ENCODE data around the gene SBNO1.
"Not testable (repeated sequence)": the region's sequence is repeated elsewhere in the genome, so short reads cannot be mapped to it uniquely, and the experiment has no call there.

The SBNO1 gene

DNA sequence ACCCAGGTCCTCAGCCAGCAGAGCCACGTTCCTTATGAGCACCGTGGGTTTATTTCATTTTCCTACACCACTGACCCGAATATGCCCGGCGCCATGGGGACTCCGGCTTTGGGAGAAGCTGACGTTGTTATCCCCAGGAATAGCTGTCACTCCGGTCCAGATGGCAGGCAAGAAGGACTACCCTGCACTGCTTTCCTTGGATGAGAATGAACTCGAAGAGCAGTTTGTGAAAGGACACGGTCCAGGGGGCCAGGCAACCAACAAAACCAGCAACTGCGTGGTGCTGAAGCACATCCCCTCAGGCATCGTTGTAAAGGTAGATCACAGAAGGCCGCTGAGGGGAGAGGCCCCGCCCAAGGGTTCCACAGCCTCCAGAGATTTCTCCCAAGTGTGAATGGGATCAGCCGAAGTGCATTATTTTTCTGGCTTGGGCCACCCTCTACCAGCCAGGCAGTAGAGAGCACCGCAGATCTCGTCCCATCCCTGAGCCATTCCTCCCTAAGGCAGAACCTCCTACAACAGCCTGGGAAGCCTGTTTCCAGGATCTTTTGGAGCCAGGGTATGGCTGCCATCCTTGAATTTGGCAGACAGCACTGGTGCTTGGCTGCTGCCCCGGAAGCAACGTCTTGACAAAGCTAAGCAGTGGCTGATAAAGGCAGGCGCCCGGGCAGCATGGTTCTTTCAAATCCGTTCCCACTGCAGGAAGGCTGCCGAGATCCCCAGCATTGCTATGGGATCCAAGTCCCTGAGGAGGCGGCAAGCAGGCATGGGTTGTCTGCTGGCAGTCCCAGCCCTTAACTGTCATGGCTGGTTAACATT lies 110.8 kb downstream of the SBNO1 start:
- H3K9ac ChIP-seq (ENCODE audit: low read depth, low read length, poor library complexity, severe bottlenecking): no peak overlapping the region
- no peak for TF ChIP-seq EZH2phosphoT487 (IDR thresholded peaks at IDR 0.05; ENCODE audit: borderline replicate concordance)
- TF ChIP-seq, protein P1, sequence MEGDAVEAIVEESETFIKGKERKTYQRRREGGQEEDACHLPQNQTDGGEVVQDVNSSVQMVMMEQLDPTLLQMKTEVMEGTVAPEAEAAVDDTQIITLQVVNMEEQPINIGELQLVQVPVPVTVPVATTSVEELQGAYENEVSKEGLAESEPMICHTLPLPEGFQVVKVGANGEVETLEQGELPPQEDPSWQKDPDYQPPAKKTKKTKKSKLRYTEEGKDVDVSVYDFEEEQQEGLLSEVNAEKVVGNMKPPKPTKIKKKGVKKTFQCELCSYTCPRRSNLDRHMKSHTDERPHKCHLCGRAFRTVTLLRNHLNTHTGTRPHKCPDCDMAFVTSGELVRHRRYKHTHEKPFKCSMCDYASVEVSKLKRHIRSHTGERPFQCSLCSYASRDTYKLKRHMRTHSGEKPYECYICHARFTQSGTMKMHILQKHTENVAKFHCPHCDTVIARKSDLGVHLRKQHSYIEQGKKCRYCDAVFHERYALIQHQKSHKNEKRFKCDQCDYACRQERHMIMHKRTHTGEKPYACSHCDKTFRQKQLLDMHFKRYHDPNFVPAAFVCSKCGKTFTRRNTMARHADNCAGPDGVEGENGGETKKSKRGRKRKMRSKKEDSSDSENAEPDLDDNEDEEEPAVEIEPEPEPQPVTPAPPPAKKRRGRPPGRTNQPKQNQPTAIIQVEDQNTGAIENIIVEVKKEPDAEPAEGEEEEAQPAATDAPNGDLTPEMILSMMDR (conservative IDR thresholded peaks at IDR 0.05; ENCODE audit: low read length): no peak
- H3F3A ChIP-seq (ENCODE audit: low read depth): no peaks in the 10 kb centered on the region
- H3K79me2 ChIP-seq (ENCODE audit: insufficient read depth, low read length): peaks cover 29% of the 10 kb centered on the region; the same call in 1 of the 2 replicates
- H4K20me1 ChIP-seq (ENCODE audit: insufficient read depth, low read length, poor library complexity, severe bottlenecking): peaks cover 3% of the 10 kb centered on the region
- no peaks in the 10 kb centered on the region for H3K4me1 ChIP-seq (ENCODE audit: insufficient read depth, low read length, poor library complexity, severe bottlenecking)
- H3K4me2 ChIP-seq (ENCODE audit: low read depth, low read length, poor library complexity, severe bottlenecking): no peak overlapping the region
- H3K9me2 ChIP-seq (replicated peaks; ENCODE audit: low read depth, low read length): no peaks in the 10 kb centered on the region
- peaks cover 48% of the 10 kb centered on the region; the same call in 1 of the 2 replicates for H3K36me3 ChIP-seq (ENCODE audit: insufficient read depth, low read length)
- no peak overlapping the region for H3K4me3 ChIP-seq (ENCODE audit: low read length, poor library complexity, severe bottlenecking)
- H3K27me3 ChIP-seq (ENCODE audit: insufficient read depth, low read length, poor library complexity, severe bottlenecking): no peaks in the 10 kb centered on the region
- H3K9me3 ChIP-seq (ENCODE audit: insufficient read depth, low read depth, low read length): no peaks in the 10 kb centered on the region
- no peak overlapping the region for H2AFZ ChIP-seq (ENCODE audit: low read length)

DNA sequence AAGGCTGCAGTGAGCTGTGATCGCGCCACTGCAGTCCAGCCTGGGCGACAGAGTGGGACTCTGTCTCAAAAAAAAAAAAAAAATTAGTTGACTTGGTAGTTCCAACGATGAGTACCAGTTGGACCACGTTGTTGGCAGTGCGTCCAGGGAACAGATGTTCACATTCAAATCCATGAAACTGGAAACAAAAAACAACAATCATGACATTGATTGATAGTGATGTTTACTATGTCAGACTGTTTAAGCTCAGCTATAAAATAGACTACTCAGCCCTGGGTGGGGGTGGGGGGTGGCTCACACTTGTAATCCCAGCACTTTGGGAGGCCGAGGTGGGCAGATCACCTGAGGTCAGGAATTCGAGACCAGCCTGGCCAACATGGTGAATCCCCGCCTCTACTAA lies 112.3 kb downstream of the SBNO1 start:
- not testable (repeated sequence) for H3F3A ChIP-seq (ENCODE audit: low read depth); H3K4me1 ChIP-seq (ENCODE audit: insufficient read depth, low read length, poor library complexity, severe bottlenecking); H3K9ac ChIP-seq (ENCODE audit: low read depth, low read length, poor library complexity, severe bottlenecking); H4K20me1 ChIP-seq (ENCODE audit: insufficient read depth, low read length, poor library complexity, severe bottlenecking); H2AFZ ChIP-seq (ENCODE audit: low read length); H3K27me3 ChIP-seq (ENCODE audit: insufficient read depth, low read length, poor library complexity, severe bottlenecking); H3K4me2 ChIP-seq (ENCODE audit: low read depth, low read length, poor library complexity, severe bottlenecking); H3K9me3 ChIP-seq (ENCODE audit: insufficient read depth, low read depth, low read length); H3K9me2 ChIP-seq (replicated peaks; ENCODE audit: low read depth, low read length); H3K4me3 ChIP-seq (ENCODE audit: low read length, poor library complexity, severe bottlenecking)
- peaks cover 35% of the 10 kb centered on the region; the same call in 1 of the 2 replicates for H3K36me3 ChIP-seq (ENCODE audit: insufficient read depth, low read length)
- H3K79me2 ChIP-seq (ENCODE audit: insufficient read depth, low read length): peaks cover 36% of the 10 kb centered on the region; the same call in 1 of the 2 replicates

DNA sequence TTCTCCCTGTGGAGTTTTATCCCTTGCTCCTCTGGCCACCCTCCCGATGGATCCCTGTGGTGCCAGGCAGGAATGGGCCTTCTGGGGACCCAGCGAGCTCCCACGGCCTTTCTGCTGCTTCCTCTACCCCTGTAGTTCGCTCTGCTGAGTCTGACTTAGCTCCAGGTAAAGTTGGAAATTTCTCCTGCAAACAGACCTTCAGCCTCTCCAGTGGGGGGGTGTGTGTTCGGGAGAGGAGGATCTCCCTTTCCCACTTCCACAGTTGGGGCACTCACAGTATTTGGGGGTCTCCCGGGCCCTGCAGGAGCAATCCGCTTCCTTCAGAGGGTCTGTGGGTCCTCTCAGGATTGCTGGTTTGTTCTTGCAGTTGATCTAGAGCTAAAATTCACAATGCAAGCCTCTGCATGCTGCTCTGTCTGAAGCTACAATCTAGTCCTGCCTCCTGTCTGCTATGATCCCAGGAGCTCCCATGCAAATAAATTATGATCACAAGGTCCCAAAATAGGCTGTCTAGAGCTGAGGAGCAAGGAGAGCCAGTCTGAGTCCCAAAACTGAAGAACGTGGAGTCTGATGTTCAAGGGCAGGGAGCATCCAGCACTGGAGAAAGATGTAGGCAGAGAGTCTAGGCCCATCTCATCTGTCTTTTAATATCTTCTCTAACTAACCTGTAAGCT lies 113.1 kb downstream of the SBNO1 start:
- no peak overlapping the region for H3K4me2 ChIP-seq (ENCODE audit: low read depth, low read length, poor library complexity, severe bottlenecking)
- H3K79me2 ChIP-seq (ENCODE audit: insufficient read depth, low read length): peaks cover 38% of the 10 kb centered on the region; the same call in 1 of the 2 replicates
- H3F3A ChIP-seq (ENCODE audit: low read depth): no peaks in the 10 kb centered on the region
- H3K9me2 ChIP-seq (replicated peaks; ENCODE audit: low read depth, low read length): no peaks in the 10 kb centered on the region
- H4K20me1 ChIP-seq (ENCODE audit: insufficient read depth, low read length, poor library complexity, severe bottlenecking): peaks cover 3% of the 10 kb centered on the region
- H3K36me3 ChIP-seq (ENCODE audit: insufficient read depth, low read length): peaks cover 28% of the 10 kb centered on the region; the same call in 1 of the 2 replicates
- no peak overlapping the region for H3K4me3 ChIP-seq (ENCODE audit: low read length, poor library complexity, severe bottlenecking)
- H3K27me3 ChIP-seq (ENCODE audit: insufficient read depth, low read length, poor library complexity, severe bottlenecking): no peaks in the 10 kb centered on the region
- no peaks in the 10 kb centered on the region for H3K4me1 ChIP-seq (ENCODE audit: insufficient read depth, low read length, poor library complexity, severe bottlenecking)
- H2AFZ ChIP-seq (ENCODE audit: low read length): no peak overlapping the region
- TF ChIP-seq, protein P1 (conservative IDR thresholded peaks at IDR 0.05; ENCODE audit: low read length): no peak
- no peak for TF ChIP-seq EZH2phosphoT487 (IDR thresholded peaks at IDR 0.05; ENCODE audit: borderline replicate concordance)
- H3K9ac ChIP-seq (ENCODE audit: low read depth, low read length, poor library complexity, severe bottlenecking): no peak overlapping the region
- H3K9me3 ChIP-seq (ENCODE audit: insufficient read depth, low read depth, low read length): no peaks in the 10 kb centered on the region

Measured in Loucy (cell line).